Retina (tissue), 1 donor: ENCODE measurements around the gene ST6GALNAC1.

Experiments
- DNase-seq: peaks from one replicate; pipeline ENCODE4 v3.0.0-alpha.2; 2016

The ST6GALNAC1 gene

GRCh38 chr17:76575570-76575969, 68.0 kb downstream of the ST6GALNAC1 start:
- DNase-seq, result no peak
